Neural progenitor cell (in vitro differentiated cells): ENCODE measurements around the gene DEDD.

Experiments
- CTCF ChIP-seq: fragments of 200-600 bp; sonication (generic); IDR thresholded peaks from 2 replicates; pipeline ENCODE4 v1.5.1; 2017; ENCODE audit warnings: antibody characterized with exemption, mild to moderate bottlenecking
- EZH2 ChIP-seq: fragments of 200-600 bp; sonication (generic); IDR thresholded peaks from 2 replicates; pipeline ENCODE4 v1.6.1; 2017; ENCODE audit warnings: antibody characterized with exemption, mild to moderate bottlenecking, moderate library complexity
- EZH2phosphoT487 ChIP-seq: fragments of 200-600 bp; sonication (generic); IDR thresholded peaks from 2 replicates; pipeline ENCODE4 v1.6.1; 2017; ENCODE audit warnings: antibody characterized with exemption

DNA sequence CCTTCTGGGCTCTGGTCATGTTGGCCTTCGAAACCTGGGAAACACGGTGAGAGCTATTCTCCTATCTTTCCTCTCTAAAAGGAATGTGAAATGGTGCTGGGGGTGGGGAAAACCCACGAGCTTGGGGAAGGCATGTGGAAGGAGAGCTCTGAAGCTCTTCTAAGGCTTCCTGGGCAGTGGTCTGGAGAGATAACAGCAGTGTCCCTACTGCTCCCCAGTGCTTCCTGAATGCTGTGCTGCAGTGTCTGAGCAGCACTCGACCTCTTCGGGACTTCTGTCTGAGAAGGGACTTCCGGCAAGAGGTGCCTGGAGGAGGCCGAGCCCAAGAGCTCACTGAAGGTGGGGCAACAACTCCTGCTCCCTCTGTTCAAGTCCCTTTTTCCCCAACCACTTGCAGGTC lies 29.6 kb upstream of the DEDD start:
- TF ChIP-seq EZH2phosphoT487 (no peak), CTCF (no peak), EZH2 (no peak)
